HepG2 (cell line): Measurements from ENCODE around the gene NECAB2. TPM values are rescaled to one million over a fixed set of nuclear protein-coding genes. Genes with fewer than 3 reads are reported as not detected.
A peak's percentile ranks its signal among the peaks of the same experiment; 100 is the strongest.

Experiments used
- ATAC-seq: fragments of 200-7000 bp; cut with Tn5 transposase; 3 replicates; pipeline ENCODE4 v1.9.1; 2020; ENCODE audit warnings: mild to moderate bottlenecking, moderate library complexity
- BruUV-seq: library from RNA; stranded (reverse); fragments of 400-500 nt; replicated peaks from 2 replicates; lab custom pipeline; 2021; lab: Mats Ljungman, UMichigan
- CTCF ChIA-PET: fragments of 300-600 bp; formaldehyde crosslinking; extraction: SDS; loops from one replicate; lab custom pipeline; 2021; ENCODE audit warnings: low total read pairs, inconsistent platforms, low intra/inter-chr PET ratio; lab: Yijun Ruan, JAX
- POLR2A ChIA-PET: fragments of 350-600 bp; sonication (Branson Sonifier 250); formaldehyde crosslinking; loops from one replicate; lab custom pipeline; 2020; ENCODE audit warnings: antibody characterized with exemption, inconsistent platforms; lab: Yijun Ruan, JAX
- DNase-seq: peaks from one replicate; pipeline ENCODE4 v3.0.0-alpha.2; 2015; ENCODE audit warnings: low spot score
- FAIRE-seq: peaks from 3 replicates; lab custom pipeline; 2011; peaks lifted over from hg19 to GRCh38; lab: Jason Lieb, UNC
- H2AFZ ChIP-seq: one replicate; pipeline ENCODE4 v1.6.1; 2011; ENCODE audit warnings: low read length, inconsistent platforms
- H3K27ac ChIP-seq: fragments of 300-600 bp; 3 replicates; pipeline ENCODE4 v1.8.0; 2011; ENCODE audit warnings: mixed run types, mild to moderate bottlenecking, mixed read lengths, low read length, inconsistent platforms; ENCODE audit not compliant: insufficient read depth; ENCODE audit errors: extremely low read length
- H3K27me3 ChIP-seq, 2 experiments: fragments of 200-600 bp in 1 of 2; 2 replicates in 1 of 2; 3 replicates in 1 of 2; pipeline versions ENCODE4 v1.6.0 to v1.8.0; 2011; ENCODE audit warnings: low read length in 2 of 2, mild to moderate bottlenecking in 2 of 2, moderate library complexity in 2 of 2, inconsistent platforms in 1 of 2; ENCODE audit not compliant: insufficient read depth in 2 of 2, control insufficient read depth in 1 of 2
- H3K36me3 ChIP-seq, 2 experiments: fragments of 200-600 bp in 1 of 2; replicated peaks in 1 of 2; 2 replicates in 1 of 2; 3 replicates in 1 of 2; pipeline versions ENCODE4 v1.5.1 to v1.8.0; 2011; ENCODE audit warnings: low read length in 2 of 2, inconsistent platforms in 1 of 2; ENCODE audit not compliant: insufficient read depth in 2 of 2, control insufficient read depth in 1 of 2
- H3K4me1 ChIP-seq: 2 replicates; pipeline ENCODE4 v1.5.1; 2012; ENCODE audit warnings: low read length, inconsistent platforms; ENCODE audit not compliant: insufficient read depth
- H3K4me2 ChIP-seq: 2 replicates; pipeline ENCODE4 v1.6.0; 2011; ENCODE audit warnings: low read depth, low read length, inconsistent platforms
- H3K4me3 ChIP-seq, 3 experiments: fragments of 200-600 bp in 1 of 3; sonication (generic), shearing (Covaris generic) in 1 of 3; replicated peaks in 1 of 3; 2 replicates each; pipeline ENCODE4 v1.5.1; 2011 to 2016; ENCODE audit warnings: low read length in 3 of 3, inconsistent platforms in 2 of 3, low read depth in 2 of 3, mild to moderate bottlenecking in 2 of 3, control low read depth in 1 of 3, mixed read lengths in 1 of 3; ENCODE audit not compliant: insufficient read depth in 1 of 3
- H3K79me2 ChIP-seq: one replicate; pipeline ENCODE4 v1.6.1; 2011; ENCODE audit warnings: low read length, inconsistent platforms; ENCODE audit not compliant: insufficient read depth
- H3K9ac ChIP-seq: 2 replicates; pipeline ENCODE4 v1.6.0; 2011; ENCODE audit warnings: mild to moderate bottlenecking, low read depth, low read length, inconsistent platforms; ENCODE audit not compliant: insufficient read depth
- H3K9me3 ChIP-seq: 2 replicates; pipeline ENCODE4 v1.5.1; 2012; ENCODE audit warnings: mild to moderate bottlenecking, low read length
- H4K20me1 ChIP-seq: 2 replicates; pipeline ENCODE4 v1.6.0; 2011; ENCODE audit warnings: inconsistent platforms, mild to moderate bottlenecking, low read length, moderate library complexity; ENCODE audit not compliant: insufficient read depth
- MATR3 ChIP-seq: sonication (generic); formaldehyde crosslinking; IDR thresholded peaks from 2 replicates; pipeline ENCODE4 v1.4.0; 2020; ENCODE audit warnings: missing genetic modification reagents
- NFYB ChIP-seq: sonication (generic); formaldehyde crosslinking; IDR thresholded peaks from 2 replicates; pipeline ENCODE4 v1.4.0; 2020; ENCODE audit warnings: missing genetic modification reagents
- NFYC ChIP-seq: IDR thresholded peaks from 2 replicates; pipeline ENCODE4 v1.6.1; 2016; ENCODE audit warnings: missing genetic modification reagents, missing compliant biosample characterization
- NR2F1 ChIP-seq, 2 experiments: fragments of 450-650 bp in 1 of 2; formaldehyde crosslinking in 1 of 2; IDR thresholded peaks; 2 replicates each; pipeline versions ENCODE4 v1.5.0 to v1.6.1; 2016 to 2020; ENCODE audit warnings: mild to moderate bottlenecking in 1 of 2, missing compliant biosample characterization in 1 of 2, missing genetic modification reagents in 1 of 2, moderate library complexity in 1 of 2
- RFX1 ChIP-seq: fragments of 450-650 bp; IDR thresholded peaks from 2 replicates; pipeline ENCODE4 v1.6.1; 2017
- RFXAP ChIP-seq: sonication (generic); formaldehyde crosslinking; IDR thresholded peaks from 2 replicates; pipeline ENCODE4 v1.4.0; 2020; ENCODE audit warnings: missing genetic modification reagents, borderline replicate concordance
- ZNF615 ChIP-seq: sonication (generic); formaldehyde crosslinking; IDR thresholded peaks from 2 replicates; pipeline ENCODE4 v1.5.0; 2020; ENCODE audit warnings: mild to moderate bottlenecking, missing genetic modification reagents, borderline replicate concordance
- ZNF713 ChIP-seq: sonication (generic); formaldehyde crosslinking; IDR thresholded peaks from 2 replicates; pipeline ENCODE4 v1.4.0; 2020; ENCODE audit warnings: mild to moderate bottlenecking, missing genetic modification reagents
- WGBS: methylation state at CpG from one replicate; pipeline ENCODE4 v1.1.6; 2017; ENCODE audit warnings: low lambda C conversion rate; 5-methylcytosine and 5-hydroxymethylcytosine counted together
- in situ Hi-C: cut with HindIII; loops from 2 replicates; pipeline ENCODE4 v1.10.0; 2017; ENCODE audit warnings: low pct_unique_long_range_greater_than_20kb; ENCODE audit not compliant: extremely low pct_ligation_motif_present
- intact Hi-C: fragments of 100-400 bp; cut with micrococcal nuclease; formaldehyde crosslinking; loops from one replicate; pipeline ENCODE4 v1.10.0; 2022; ENCODE audit not compliant: unreplicated experiment
- polyA plus RNA-seq, 8 experiments: library from polyadenylated mRNA; depleted of rRNA in 3 of 8; stranded (reverse) in 7 of 8; unstranded in 1 of 8; fragments of >200 nt; fragmentation: Illumina TruSeq in 4 of 8; extraction: Trizol in 4 of 8; gene quantifications; 2 replicates each; pipeline versions ENCODE4 v1.2.1 to v1.2.3, GENCODE V29; 2011 to 2016; ENCODE audit warnings: low read depth in 4 of 8, missing spikeins in 1 of 8, mixed read lengths in 1 of 8; ENCODE audit not compliant: insufficient read depth in 1 of 8
- total RNA-seq, 5 experiments: library from RNA; depleted of rRNA; stranded (reverse); fragments of >200 nt; fragmentation: Illumina TruSeq; extraction: Trizol; gene quantifications; 2 replicates each; pipeline ENCODE4 v1.2.3, GENCODE V29; 2016; ENCODE audit warnings: low read depth in 1 of 5

Gene NECAB2
- total and polyA plus RNA-seq, 2 of the 13 experiments (the other 11 are each of a cell fraction or from before 2014, with no cell fraction given), result 0.21 to 0.49 TPM

DNA sequence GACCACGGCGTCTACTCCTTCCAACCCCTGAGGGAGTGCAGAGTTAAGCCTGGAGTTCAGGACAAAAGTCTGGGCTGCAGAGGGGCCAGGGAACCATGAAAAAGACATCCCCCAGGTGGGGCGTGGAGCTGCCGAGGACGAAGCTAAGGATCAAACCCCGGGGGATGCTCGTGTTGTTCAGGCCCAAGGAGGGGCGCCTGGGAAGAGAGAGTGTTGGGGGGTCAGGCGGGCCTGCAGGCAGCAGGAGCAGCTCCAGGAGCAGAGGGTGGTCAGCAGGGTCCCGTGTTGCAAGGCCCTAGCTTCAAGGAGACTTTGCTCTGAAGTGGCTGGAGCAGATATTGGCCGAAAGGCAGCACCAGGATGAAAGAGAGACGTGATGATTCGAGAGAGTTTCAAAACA lies 26.7 kb downstream of the NECAB2 start (continued):
- no peak for TF ChIP-seq ZNF615 (CRISPR knock-in tag)
- TF ChIP-seq ZNF713 (CRISPR knock-in tag), result no peak
- no peak for TF ChIP-seq RFXAP (CRISPR knock-in tag)

GRCh38 chr16:83995754-83996153 lies 27.7 kb downstream of the NECAB2 start:
- no peak overlapping the region for H3K9ac ChIP-seq
- FAIRE-seq, result no peak
- peak; percentile 39; the same call in 1 of the 2 replicates for TF ChIP-seq NFYB (CRISPR knock-in tag)
- TF ChIP-seq NR2F1 (CRISPR knock-in tag; IDR thresholded peaks at IDR 0.05), result no peak
- TF ChIP-seq NFYC (CRISPR knock-in tag), result peak; percentile 57
- peak; percentile 33 for TF ChIP-seq RFX1
- TF ChIP-seq MATR3 (CRISPR knock-in tag), result no peak
- TF ChIP-seq, all 625 proteins: peak for 3
- intact Hi-C loops, result no loop called here
- H2AFZ ChIP-seq, result no peak overlapping the region
- in situ Hi-C loops, result no loop called here
- H3K36me3 ChIP-seq, result no peaks in the 10 kb centered on the region
- no peak overlapping the region for H3K27ac ChIP-seq
- ATAC-seq (peak; percentile 33), DNase-seq (no peak)
- CTCF ChIA-PET, result no interaction called here
- no TSS peak for BruUV-seq
- peaks cover 25% of the 10 kb centered on the region for H3K4me1 ChIP-seq
- H4K20me1 ChIP-seq, result no peaks in the 10 kb centered on the region
- WGBS, result 62% methylated on average over 11 of the region's 21 CpGs
- H3K79me2 ChIP-seq, result no peaks in the 10 kb centered on the region
- POLR2A ChIA-PET, result interaction anchor here (3.6 kb wide), 1 partner anchor 19 kb away, joined by 11 read pairs; no protein-coding TSS in a partner anchor
- H3K27me3 ChIP-seq, result peaks cover 6 to 20% of the 10 kb centered on the region in 2 experiments; a peak in 4 of 5 replicates
- H3K9me3 ChIP-seq, result no peaks in the 10 kb centered on the region
- no peak overlapping the region for H3K4me3 ChIP-seq
- H3K4me2 ChIP-seq, result no peak overlapping the region
